Frontal cortex (tissue), 4 donors: ENCODE measurements around the gene GLTP. TPM values are rescaled to one million over a fixed set of nuclear protein-coding genes. Genes with fewer than 3 reads are reported as not detected.

Experiments
- DNase-seq, 2 donors: peaks; one replicate each; pipeline ENCODE4 v3.0.0; 2012; ENCODE audit warnings: low spot score in 2 of 2
- FAIRE-seq: peaks from 2 replicates; lab custom pipeline; 2012; peaks lifted over from hg19 to GRCh38; lab: Jason Lieb, UNC
- total RNA-seq: library from RNA; depleted of rRNA; stranded (reverse); fragments of >200 nt; gene quantifications from one replicate; pipeline ENCODE4 v1.2.3, GENCODE V29; 2014
- donor health status: control.
- donor health status: control.
- donor health status: control.

GLTP gene
- total RNA-seq, 1 donor from 2014 or later, result 16.3 TPM

- no peak for DNase-seq
- no peak for FAIRE-seq
Observed at GRCh38 chr12:109828754-109829511, 51.4 kb downstream of the GLTP start.

- DNase-seq, result no peak
- FAIRE-seq, result no peak
Observed at GRCh38 chr12:109827566-109828550, 52.5 kb downstream of the GLTP start.

- DNase-seq (no peak), FAIRE-seq (no peak)
Observed at GRCh38 chr12:109827080-109827479, 53.3 kb downstream of the GLTP start.

- FAIRE-seq (no peak), DNase-seq (no peak)
Observed at GRCh38 chr12:109824731-109825130, 55.6 kb downstream of the GLTP start.

- DNase-seq, result no peak
- FAIRE-seq, result no peak
Observed at GRCh38 chr12:109822951-109823411, 57.4 kb downstream of the GLTP start.

GRCh38 chr12:109822416-109822815 lies 57.9 kb downstream of the GLTP start:
- no peak for FAIRE-seq
- no peak for DNase-seq

GRCh38 chr12:109821968-109822367 lies 58.4 kb downstream of the GLTP start:
- FAIRE-seq (no peak), DNase-seq (no peak)

GRCh38 chr12:109820816-109821381 lies 59.4 kb downstream of the GLTP start:
- FAIRE-seq, result no peak
- no peak for DNase-seq

GRCh38 chr12:109818905-109819500 lies 61.3 kb downstream of the GLTP start:
- FAIRE-seq (no peak), DNase-seq (no peak)

GRCh38 chr12:109818253-109818652 lies 62.1 kb downstream of the GLTP start:
- DNase-seq, result no peak
- no peak for FAIRE-seq

- DNase-seq (no peak), FAIRE-seq (no peak)
Observed at GRCh38 chr12:109817627-109818231, 62.6 kb downstream of the GLTP start.

GRCh38 chr12:109816870-109817269 lies 63.5 kb downstream of the GLTP start:
- no peak for FAIRE-seq

GRCh38 chr12:109815757-109816617 lies 64.4 kb downstream of the GLTP start:
- FAIRE-seq (no peak), DNase-seq (no peak)

More at GRCh38 chr12:109816870-109817269, 63.5 kb downstream of the GLTP start:
- DNase-seq, result no peak

GRCh38 chr12:109815225-109815624 lies 65.1 kb downstream of the GLTP start:
- no peak for DNase-seq
- no peak for FAIRE-seq

GRCh38 chr12:109814600-109815150 lies 65.7 kb downstream of the GLTP start:
- FAIRE-seq (no peak), DNase-seq (no peak)

GRCh38 chr12:109813810-109814416 lies 66.4 kb downstream of the GLTP start:
- FAIRE-seq (no peak), DNase-seq (no peak)

- no peak for DNase-seq
- FAIRE-seq, result no peak
Observed at GRCh38 chr12:109811624-109811995, 68.7 kb downstream of the GLTP start.
